HFFc6 (cell line): Measurements from ENCODE around the gene TIGD2. TPM values are rescaled to one million over a fixed set of nuclear protein-coding genes. Genes with fewer than 3 reads are reported as not detected.

Experiments used
- DNase-seq: peaks from one replicate; pipeline ENCODE4 v3.0.0-alpha.2; 2018
- H3K27ac Mint-ChIP-seq: 2 replicates; pipeline ENCODE4 v1.8.0; 2020; ENCODE audit warnings: mild to moderate bottlenecking, mixed read lengths
- H3K27me3 Mint-ChIP-seq: 2 replicates; pipeline ENCODE4 v1.8.0; 2021; ENCODE audit warnings: mild to moderate bottlenecking, moderate library complexity, mixed read lengths; ENCODE audit not compliant: insufficient read depth
- H3K36me3 Mint-ChIP-seq: 2 replicates; pipeline ENCODE4 v1.8.0; 2021; ENCODE audit warnings: low read depth, mixed read lengths
- H3K4me1 Mint-ChIP-seq: 2 replicates; pipeline ENCODE4 v1.8.0; 2020; ENCODE audit warnings: low read depth, mixed read lengths
- H3K4me3 Mint-ChIP-seq: 2 replicates; pipeline ENCODE4 v1.8.0; 2020; ENCODE audit warnings: mild to moderate bottlenecking, moderate library complexity, mixed read lengths
- H3K9me3 Mint-ChIP-seq: 2 replicates; pipeline ENCODE4 v1.8.0; 2020; ENCODE audit warnings: mild to moderate bottlenecking, mixed read lengths
- CTCF ChIP-seq: fragments of 200-600 bp; sonication (generic); IDR thresholded peaks from 2 replicates; pipeline ENCODE4 v1.5.0; 2021; ENCODE audit warnings: antibody characterized with exemption, mild to moderate bottlenecking
- total RNA-seq, 6 experiments: library from RNA; stranded (reverse); fragmentation: NEBNext Ultra II Directional; extraction: Animal tissue kit (Norgen Biotek cat#: 25700); gene quantifications; 2 replicates in 1 of 6; 3 replicates in 5 of 6; pipeline ENCODE4 v1.2.3, GENCODE V29; 2021

Gene TIGD2
- total RNA-seq, 6 experiments from 2014 or later: 8.7 to 12.1 (median 10.5) TPM

- Mint-ChIP-seq H3K4me1 (peaks cover 24% of the 10 kb centered on the region), H3K36me3 (no peaks in the 10 kb centered on the region), H3K9me3 (no peaks in the 10 kb centered on the region), H3K27me3 (peaks cover 4% of the 10 kb centered on the region), H3K4me3 (no peak overlapping the region), H3K27ac (peak overlapping the region; percentile 36)
- no peak for TF ChIP-seq CTCF
- DNase-seq: peak; percentile 40
Measured at GRCh38 chr4:89129080-89129640, 17.8 kb downstream of the TIGD2 start.

GRCh38 chr4:89134775-89135319, 23.5 kb downstream of the TIGD2 start:
- TF ChIP-seq CTCF: no peak
- Mint-ChIP-seq H3K36me3 (no peaks in the 10 kb centered on the region), H3K27ac (peak overlapping the region; percentile 25; the same call in 1 of the 2 replicates), H3K9me3 (no peaks in the 10 kb centered on the region), H3K4me1 (peaks cover 29% of the 10 kb centered on the region), H3K4me3 (peak overlapping the region; percentile 18; the same call in 1 of the 2 replicates), H3K27me3 (no peaks in the 10 kb centered on the region)
- peak; percentile 74 for DNase-seq

- H3K27me3 Mint-ChIP-seq: no peaks in the 10 kb centered on the region
- no peaks in the 10 kb centered on the region for H3K9me3 Mint-ChIP-seq
- peak; percentile 66 for DNase-seq
- TF ChIP-seq CTCF: no peak
- peaks cover 23% of the 10 kb centered on the region for H3K4me1 Mint-ChIP-seq
- H3K27ac Mint-ChIP-seq: 0 out of 2 replicates have a peak overlapping the region, but pooled peaks have one; percentile 53
- H3K36me3 Mint-ChIP-seq: no peaks in the 10 kb centered on the region
- peak overlapping the region; percentile 26; the same call in 1 of the 2 replicates for H3K4me3 Mint-ChIP-seq
Measured at GRCh38 chr4:89136525-89136924, 25.2 kb downstream of the TIGD2 start.

- H3K4me3 Mint-ChIP-seq: no peak overlapping the region
- no peak overlapping the region for H3K27ac Mint-ChIP-seq
- DNase-seq: no peak
- H3K36me3 Mint-ChIP-seq: no peaks in the 10 kb centered on the region
- 0 out of 2 replicates have a peak, but pooled peaks cover 1% of the 10 kb centered on the region for H3K27me3 Mint-ChIP-seq
- H3K9me3 Mint-ChIP-seq: no peaks in the 10 kb centered on the region
- H3K4me1 Mint-ChIP-seq: peaks cover 23% of the 10 kb centered on the region
- TF ChIP-seq CTCF: no peak
Measured at GRCh38 chr4:89137231-89137630, 25.9 kb downstream of the TIGD2 start.

- 0 out of 2 replicates have a peak, but pooled peaks cover 3% of the 10 kb centered on the region for H3K27me3 Mint-ChIP-seq
- H3K27ac Mint-ChIP-seq: no peak overlapping the region
- TF ChIP-seq CTCF: no peak
- no peaks in the 10 kb centered on the region for H3K36me3 Mint-ChIP-seq
- H3K9me3 Mint-ChIP-seq: no peaks in the 10 kb centered on the region
- no peak overlapping the region for H3K4me3 Mint-ChIP-seq
- peaks cover 23% of the 10 kb centered on the region for H3K4me1 Mint-ChIP-seq
- DNase-seq: no peak
Measured at GRCh38 chr4:89137695-89138094, 26.4 kb downstream of the TIGD2 start.
